Panc1 (cell line): ENCODE results near the gene IL20RB.

Experiments
- CTCF ChIP-seq: fragments of 450-650 bp; IDR thresholded peaks from 2 replicates; pipeline ENCODE4 v1.5.1; 2017; ENCODE audit warnings: mild to moderate bottlenecking
- POLR2AphosphoS5 ChIP-seq: IDR thresholded peaks from 2 replicates; pipeline ENCODE4 v1.6.1; 2012; ENCODE audit warnings: mild to moderate bottlenecking, low read depth, low read length, moderate library complexity
- REST ChIP-seq, 2 experiments: IDR thresholded peaks; 2 replicates each; pipeline ENCODE4 v1.6.1; 2011 to 2012; ENCODE audit warnings: low read depth in 2 of 2, control low read depth in 1 of 2, low read length in 1 of 2, mild to moderate bottlenecking in 1 of 2, moderate library complexity in 1 of 2; ENCODE audit not compliant: insufficient read depth in 1 of 2
- SIN3A ChIP-seq: IDR thresholded peaks from 2 replicates; pipeline ENCODE4 v1.6.1; 2012; ENCODE audit warnings: low read depth, mild to moderate bottlenecking, low read length, moderate library complexity, borderline replicate concordance; ENCODE audit not compliant: insufficient read depth

GRCh38 chr3:137039570-137039969 lies 81.8 kb downstream of the IL20RB start:
- TF ChIP-seq CTCF (no peak), POLR2AphosphoS5 (no peak), SIN3A (no peak), REST (IDR thresholded peaks at IDR 0.05; ENCODE audit: insufficient read depth in 1 of 2, low read depth in 2 of 2, low read length in 1 of 2) (no peak)
